DMS153 (cell line): ENCODE results near the gene GRK3.

Experiments used
- DNase-seq: peaks from one replicate; lab custom pipeline; 2025; lab: John Stamatoyannopoulos, UW

The GRK3 gene

DNA sequence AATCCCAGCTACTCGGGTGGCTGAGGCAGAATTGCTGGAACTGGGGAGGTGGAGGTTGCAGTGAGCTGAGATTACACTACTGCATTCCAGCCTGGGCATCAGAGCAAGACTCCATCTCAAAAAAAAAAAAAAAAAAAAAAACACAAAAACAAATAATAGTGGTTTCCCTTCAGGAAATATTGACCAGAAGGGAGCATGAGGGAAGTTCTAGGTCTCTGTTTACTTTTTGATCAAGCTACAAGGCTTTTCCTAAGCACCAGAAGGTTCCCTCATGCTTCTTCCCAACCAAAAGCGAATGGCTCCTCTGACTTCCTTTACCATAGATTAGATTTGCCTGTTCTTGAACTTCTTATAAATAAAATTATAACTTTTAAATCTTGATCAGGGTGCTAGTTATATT is 195.8 kb downstream of the GRK3 start:
- no peak for DNase-seq

DNA sequence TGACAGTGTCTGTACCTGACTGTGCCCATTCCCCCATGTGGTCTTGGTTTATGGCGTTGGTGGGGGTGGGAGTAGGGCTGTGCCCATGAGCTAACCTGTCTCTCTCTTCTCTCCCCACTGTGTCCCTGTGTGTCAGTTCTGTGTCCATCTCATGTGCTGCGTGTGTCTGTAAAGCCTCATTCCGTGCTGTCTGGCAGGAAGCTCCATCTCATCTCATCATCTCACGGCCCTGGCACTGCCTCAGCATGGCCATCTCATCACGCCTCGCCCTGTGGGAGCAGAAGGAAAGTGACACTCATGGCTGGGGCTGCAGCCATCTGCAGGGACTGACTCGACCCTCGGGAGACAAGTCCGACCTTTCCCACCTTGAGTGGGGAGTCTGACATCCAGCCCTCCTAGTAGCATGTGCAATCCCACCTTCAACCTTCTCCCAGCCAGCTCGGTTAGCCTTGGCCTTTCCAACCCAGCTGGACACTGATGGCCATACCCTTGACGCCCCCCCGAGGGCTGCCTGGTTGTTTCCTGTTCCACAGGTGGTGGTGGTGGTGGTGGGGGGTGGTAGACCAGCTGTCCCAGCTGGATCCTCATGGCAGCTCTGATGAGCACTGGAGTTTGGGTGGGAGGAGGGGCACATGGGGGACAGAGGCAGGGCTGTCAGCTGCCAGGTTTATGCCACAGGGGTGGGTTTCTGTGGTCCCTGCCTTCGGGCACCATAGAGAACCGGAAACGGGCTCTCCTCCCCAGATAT is 196.5 kb downstream of the GRK3 start:
- DNase-seq: no peak

DNA sequence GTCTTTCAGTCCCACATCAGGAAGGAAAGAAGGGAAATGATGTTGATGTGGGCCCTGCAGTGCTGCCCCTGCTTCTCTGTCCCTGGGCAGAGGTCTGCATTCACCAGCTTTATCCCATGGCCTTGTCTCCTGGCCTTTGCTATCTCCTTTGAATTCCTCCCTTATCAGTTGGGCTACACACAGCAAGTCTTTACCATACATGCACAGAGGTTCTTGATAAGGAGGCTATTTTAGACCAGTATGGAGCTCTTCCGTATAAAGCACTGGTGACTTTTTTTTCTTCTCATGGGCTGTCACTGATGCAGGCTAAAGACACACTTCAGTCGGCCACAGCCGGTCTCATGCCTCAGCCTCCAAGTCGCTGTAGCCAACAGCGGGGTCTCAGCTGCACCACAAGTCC is 197.7 kb downstream of the GRK3 start:
- no peak for DNase-seq

DNA sequence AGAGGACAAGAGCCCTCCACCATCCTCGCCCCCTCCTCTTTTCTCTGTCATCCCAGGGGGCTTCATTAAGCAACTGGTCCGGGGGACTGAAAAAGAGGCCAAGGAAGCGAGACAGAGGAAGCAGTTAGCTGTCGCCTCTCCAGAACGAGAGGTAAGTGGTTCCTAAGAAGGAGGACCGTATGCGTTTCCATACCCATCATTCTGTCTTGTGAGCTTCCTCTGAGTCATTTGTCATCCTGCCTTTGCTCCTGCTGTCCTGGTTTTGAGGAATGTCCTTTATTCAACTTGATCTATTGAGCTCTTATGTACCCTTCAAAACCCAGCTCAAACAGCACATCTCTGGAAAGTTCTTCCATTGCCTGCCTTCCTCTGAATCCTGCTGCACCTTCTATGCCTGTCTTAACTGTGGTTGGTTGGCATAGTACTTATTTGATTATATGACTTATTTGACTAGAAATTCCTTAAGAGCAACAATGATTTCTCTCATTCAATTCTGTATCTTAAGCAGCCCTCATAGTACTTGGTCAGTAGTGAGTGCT is 198.8 kb downstream of the GRK3 start:
- DNase-seq: no peak

DNA sequence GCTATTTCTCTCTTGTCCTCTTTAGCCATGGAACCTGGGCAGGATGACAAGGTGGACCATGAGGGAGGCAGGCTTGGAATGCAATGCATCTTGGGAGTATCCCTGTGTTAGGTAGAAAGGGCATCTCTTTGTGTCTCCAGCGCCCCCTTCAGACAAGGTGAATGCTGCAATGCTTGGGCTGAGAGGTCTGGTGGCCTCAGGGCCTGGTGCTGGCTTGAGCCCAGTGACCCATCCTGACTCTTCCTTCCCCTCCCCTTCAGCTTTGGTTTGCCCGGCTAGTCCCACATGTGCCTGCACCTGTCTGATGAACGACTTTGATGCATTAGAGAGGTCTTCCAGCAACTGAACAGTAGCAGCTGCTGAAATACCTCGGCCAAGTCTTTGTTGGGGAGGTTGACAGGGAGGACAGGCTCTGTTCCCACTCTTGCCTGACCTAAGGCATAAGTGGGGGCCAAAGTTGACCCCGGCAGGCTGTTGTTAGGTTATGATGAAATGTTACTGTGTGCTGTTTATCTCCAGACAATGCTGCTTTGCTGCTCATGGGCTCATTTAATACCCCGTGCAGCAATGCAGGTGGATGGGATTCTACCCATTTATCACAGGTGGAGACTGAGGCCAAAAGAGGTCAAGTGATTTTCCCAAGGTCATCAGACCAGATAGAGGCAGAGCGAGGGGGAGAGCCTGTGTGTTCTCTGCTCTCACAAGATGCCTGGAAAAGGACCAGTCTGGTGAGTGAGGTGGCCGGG is 200.0 kb downstream of the GRK3 start:
- no peak for DNase-seq

DNA sequence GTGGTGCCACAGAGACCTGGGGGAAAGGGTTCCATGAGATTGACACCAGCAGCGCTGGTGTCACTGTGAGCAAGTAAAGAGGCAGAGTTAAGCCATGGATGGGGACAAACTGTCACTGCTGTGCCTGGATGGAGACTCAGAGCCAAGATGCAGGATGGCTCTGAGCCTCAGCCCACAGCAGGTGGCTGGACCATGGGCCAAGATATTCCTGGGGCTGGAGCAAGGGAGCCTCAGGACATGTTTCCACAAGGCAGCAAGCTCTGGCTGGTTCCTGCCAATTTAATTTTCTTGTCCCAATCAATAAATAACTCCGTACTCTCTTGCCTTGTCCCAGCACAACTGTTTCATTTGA is 200.5 kb downstream of the GRK3 start:
- no peak for DNase-seq

DNA sequence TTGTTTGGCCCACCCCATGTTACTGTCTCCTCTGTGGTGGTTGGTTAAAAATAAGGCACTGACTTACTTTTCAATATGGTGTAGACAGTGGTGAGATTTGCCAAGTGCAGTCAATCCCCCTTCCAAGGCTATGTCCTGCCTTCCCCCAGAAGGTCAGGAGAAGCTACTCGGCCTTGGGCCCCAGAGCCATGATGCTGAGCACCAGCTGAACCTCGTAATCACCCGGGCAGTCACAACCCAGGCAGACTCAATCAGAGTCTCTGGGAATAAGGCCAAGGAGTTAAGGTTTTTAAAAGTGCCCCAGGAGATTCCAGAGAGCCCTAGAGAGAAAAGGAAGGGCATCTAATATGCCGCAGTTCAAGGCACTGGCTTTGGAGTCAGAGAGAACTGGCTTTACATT is 201.3 kb downstream of the GRK3 start:
- DNase-seq: no peak

DNA sequence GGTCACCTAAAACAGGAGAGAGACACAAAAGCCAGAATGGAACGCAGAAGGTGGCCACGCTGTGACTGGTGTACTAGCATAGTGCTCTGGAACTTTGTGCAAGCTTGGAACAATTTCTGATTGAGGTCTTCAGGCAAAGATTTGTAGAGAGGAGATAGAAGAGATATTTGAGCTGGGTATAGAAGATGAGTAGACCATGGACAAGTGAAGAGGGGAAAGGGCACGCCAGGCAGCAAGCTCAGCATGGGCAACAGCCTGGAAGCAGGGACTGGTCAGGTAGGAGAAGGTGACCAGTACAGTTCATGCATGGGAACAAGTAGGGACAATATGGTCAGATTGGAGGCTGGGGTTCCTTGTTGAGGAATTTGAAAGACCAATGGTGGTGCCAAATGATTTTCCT is 201.9 kb downstream of the GRK3 start:
- no peak for DNase-seq

DNA sequence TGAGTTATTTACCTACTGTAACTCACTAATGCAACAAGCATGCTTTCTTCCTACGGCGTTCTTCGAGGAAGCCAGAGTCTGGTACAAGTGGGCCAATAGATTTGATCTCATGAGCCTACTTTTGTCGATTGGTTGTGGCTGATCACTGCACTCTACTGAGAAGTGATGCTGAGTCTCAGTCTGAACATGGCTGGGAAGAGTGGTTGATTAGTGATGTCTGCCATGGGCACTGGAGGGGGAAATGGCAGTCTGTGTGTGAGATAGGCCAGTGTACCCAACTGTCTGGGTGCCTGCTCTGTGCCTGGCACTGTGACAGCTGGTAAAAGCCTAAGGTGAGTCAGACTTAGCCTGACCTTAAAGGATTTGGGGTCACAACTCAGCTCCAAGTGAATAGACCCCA is 205.9 kb downstream of the GRK3 start:
- no peak for DNase-seq

DNA sequence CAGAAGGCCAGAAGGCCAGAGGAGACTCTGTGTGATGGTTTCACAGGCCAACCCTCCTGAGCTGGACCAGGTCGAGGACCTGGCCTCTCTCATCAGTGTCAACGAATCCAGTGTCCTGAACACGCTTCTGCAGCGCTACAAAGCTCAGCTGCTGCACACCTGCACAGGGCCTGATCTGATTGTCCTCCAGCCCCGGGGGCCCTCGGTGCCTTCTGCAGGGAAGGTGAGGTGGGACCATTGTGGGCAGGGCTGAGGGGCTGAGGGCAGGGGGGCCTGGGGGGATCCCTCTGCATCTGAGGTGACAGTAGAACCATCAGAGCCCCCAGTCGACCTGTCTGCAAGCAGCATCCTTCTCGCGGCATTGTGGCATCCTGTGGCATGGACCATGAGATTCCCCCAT is 207.8 kb downstream of the GRK3 start:
- no peak for DNase-seq

DNA sequence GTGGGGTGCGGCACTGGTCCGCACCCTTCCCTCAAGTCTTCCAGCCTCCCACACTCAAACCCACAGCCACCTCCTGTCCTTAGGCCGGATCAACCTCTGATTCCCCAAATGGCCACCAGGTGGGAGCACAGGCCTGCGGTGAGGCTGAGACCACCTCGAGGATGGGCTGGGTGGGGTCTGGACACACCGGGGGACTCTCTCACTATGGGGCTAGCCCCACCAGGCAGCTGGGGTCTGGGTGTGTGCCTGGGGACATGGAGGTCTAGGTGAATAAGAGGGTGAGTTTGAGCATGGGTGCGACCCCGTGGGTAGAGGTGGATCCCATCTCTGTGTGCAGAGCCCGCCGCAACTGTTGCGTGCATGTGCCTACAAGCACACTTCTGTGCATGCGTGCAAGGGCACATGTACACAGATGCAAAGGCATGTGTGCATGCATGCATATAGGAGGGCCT is 210.1 kb downstream of the GRK3 start:
- no peak for DNase-seq

DNA sequence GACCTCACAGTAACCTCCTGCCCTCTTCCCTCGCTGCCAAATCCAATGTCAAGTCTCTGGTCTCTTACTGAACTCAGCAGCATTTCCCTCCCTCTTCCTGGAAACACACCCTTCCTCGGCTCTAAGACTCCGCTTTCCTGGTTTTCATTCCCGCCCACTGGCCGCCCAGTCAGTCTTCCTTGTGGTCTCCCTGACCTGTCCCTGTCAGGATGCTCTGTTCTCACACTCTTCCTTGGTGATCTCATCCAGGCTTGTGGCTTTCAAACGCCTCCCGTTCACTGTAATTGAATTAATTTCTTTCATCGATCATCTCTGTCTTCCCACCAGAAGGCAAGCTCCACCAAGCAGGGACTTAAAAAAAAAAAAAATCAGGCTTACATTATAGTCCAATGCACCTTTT is 211.1 kb downstream of the GRK3 start:
- DNase-seq: no peak

DNA sequence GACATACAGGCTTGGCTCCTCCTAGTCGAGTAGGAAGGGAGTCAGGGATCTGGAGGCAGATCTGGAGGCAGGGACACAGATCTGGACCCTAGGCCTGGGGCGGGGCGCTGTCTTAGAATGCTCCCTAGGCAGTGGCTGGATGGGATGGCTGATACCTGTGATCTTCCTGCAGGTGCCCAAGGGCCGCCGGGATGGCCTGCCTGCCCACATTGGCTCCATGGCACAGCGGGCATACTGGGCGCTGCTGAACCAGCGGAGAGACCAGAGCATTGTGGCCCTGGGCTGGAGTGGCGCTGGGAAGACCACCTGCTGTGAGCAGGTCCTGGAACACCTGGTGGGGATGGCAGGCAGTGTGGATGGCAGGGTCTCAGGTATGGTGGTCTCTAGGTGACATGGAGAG is 212.9 kb downstream of the GRK3 start:
- no peak for DNase-seq

DNA sequence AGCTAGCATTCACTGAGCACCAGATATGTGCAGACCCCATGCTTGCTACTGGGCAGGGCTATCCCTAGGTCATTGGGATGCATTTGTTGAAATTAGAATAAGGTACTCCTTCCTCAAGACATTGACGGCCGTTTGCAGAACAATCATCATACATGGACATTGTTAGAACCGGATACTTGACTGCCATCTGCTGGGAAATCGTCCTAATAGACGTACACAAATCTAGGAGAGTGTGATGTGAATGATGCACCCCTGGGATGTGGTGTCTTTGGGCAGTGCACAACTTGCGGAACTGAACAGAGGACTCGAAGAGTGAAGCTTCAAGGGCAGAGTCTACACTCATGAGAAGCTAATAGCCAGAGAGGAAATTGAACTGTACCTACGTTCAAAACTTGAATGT is 213.4 kb downstream of the GRK3 start:
- DNase-seq: peak; percentile 66
